IMR-90 (cell line): ENCODE results near the gene USP36.

ENCODE experiments used
- CEBPB ChIP-seq: IDR thresholded peaks from 2 replicates; pipeline ENCODE4 v1.6.1; 2012; ENCODE audit warnings: low read depth, low read length, improper control_type of control experiment
- TF ChIP-seq, protein P1 (sequence below): conservative IDR thresholded peaks from 2 replicates; pipeline ENCODE4 v1.5.1; 2012; ENCODE audit warnings: mild to moderate bottlenecking, low read depth, low read length, improper control_type of control experiment

DNA sequence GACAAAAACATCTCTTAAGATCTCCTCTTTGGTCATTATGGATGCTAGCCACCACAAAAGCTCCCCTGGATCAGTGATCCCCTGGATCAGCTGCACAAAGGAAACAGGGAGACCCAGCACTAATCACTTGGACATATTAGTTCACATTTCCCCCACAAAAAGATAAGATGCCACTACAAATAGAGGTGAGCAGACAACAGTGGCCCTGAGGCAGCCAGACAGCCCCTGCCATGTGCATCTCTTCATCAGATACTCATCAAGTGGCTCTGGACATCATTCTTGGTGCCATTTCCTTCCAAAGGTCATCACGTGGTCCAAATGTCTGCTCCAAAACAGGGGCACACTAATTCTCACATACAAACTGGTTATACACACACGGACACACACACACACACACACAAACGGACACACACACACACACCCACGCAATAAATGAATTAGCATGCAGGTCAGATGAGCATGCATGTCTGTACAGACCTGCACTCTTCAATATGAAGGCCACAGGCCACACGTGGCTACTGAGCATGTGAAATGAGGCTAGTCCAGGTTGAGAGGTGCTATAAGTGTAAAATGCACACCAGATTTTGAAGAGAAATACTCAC is 4.1 kb downstream of the USP36 start:
- TF ChIP-seq, protein P1, sequence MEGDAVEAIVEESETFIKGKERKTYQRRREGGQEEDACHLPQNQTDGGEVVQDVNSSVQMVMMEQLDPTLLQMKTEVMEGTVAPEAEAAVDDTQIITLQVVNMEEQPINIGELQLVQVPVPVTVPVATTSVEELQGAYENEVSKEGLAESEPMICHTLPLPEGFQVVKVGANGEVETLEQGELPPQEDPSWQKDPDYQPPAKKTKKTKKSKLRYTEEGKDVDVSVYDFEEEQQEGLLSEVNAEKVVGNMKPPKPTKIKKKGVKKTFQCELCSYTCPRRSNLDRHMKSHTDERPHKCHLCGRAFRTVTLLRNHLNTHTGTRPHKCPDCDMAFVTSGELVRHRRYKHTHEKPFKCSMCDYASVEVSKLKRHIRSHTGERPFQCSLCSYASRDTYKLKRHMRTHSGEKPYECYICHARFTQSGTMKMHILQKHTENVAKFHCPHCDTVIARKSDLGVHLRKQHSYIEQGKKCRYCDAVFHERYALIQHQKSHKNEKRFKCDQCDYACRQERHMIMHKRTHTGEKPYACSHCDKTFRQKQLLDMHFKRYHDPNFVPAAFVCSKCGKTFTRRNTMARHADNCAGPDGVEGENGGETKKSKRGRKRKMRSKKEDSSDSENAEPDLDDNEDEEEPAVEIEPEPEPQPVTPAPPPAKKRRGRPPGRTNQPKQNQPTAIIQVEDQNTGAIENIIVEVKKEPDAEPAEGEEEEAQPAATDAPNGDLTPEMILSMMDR: no peak
- TF ChIP-seq CEBPB: no peak
